Measurements from ENCODE around the gene DSC2. TPM values are rescaled to one million over a fixed set of nuclear protein-coding genes. Genes with fewer than 3 reads are reported as not detected.
"Not testable (repeated sequence)": the region's sequence is repeated elsewhere in the genome, so short reads cannot be mapped to it uniquely, and the experiment has no call there.

DSC2 gene
- not detected for total RNA-seq

GRCh38 chr18:31102025-31102684, at the start of gene DSC2:
Gene DSC2, minus strand, starts transcription at chr18:31102421. Its CDS starts 450 bp downstream, at chr18:31101971.
- H3K36me3 Mint-ChIP-seq = no peaks in the 10 kb centered on the region
- no peak within 1 kb of the TSS for H3K27ac Mint-ChIP-seq
- DNase-seq = no peak
- H3K9me3 Mint-ChIP-seq (ENCODE audit: low read depth) = peaks cover 4% of the 10 kb centered on the region
- no peaks in the 10 kb centered on the region for H3K4me1 Mint-ChIP-seq
- CTCF ChIA-PET = no interaction called here
- ATAC-seq = no peak
- H3K27me3 Mint-ChIP-seq = peaks cover 27% of the 10 kb centered on the region
- H3K4me3 Mint-ChIP-seq = no peak within 1 kb of the TSS

GRCh38 chr18:31149351-31149750, 47.1 kb upstream of the DSC2 start:
- Mint-ChIP-seq H3K27me3 (no peaks in the 10 kb centered on the region), H3K9me3 (ENCODE audit: low read depth) (peaks cover 11% of the 10 kb centered on the region), H3K36me3 (no peaks in the 10 kb centered on the region), H3K4me3 (no peak overlapping the region), H3K27ac (no peak overlapping the region), H3K4me1 (no peaks in the 10 kb centered on the region)
- DNase-seq (no peak), ATAC-seq (no peak)
- CTCF ChIA-PET = no interaction called here

- Mint-ChIP-seq H3K4me3 (no peak overlapping the region), H3K27me3 (no peaks in the 10 kb centered on the region), H3K27ac (no peak overlapping the region), H3K9me3 (ENCODE audit: low read depth) (peaks cover 11% of the 10 kb centered on the region), H3K4me1 (no peaks in the 10 kb centered on the region), H3K36me3 (no peaks in the 10 kb centered on the region)
- no peak for DNase-seq
- CTCF ChIA-PET = no interaction called here
- no peak for ATAC-seq
These were observed 46.4 kb upstream of the DSC2 start for GRCh38 chr18:31148600-31148999.

GRCh38 chr18:31146809-31147208, 44.6 kb upstream of the DSC2 start:
- CTCF ChIA-PET = no interaction called here
- no peak for ATAC-seq

GRCh38 chr18:31143025-31143424, 40.8 kb upstream of the DSC2 start:
- DNase-seq (no peak), ATAC-seq (no peak)
- Mint-ChIP-seq H3K9me3 (ENCODE audit: low read depth) (peaks cover 14% of the 10 kb centered on the region), H3K36me3 (no peaks in the 10 kb centered on the region), H3K27me3 (no peaks in the 10 kb centered on the region), H3K4me1 (no peaks in the 10 kb centered on the region), H3K27ac (no peak overlapping the region), H3K4me3 (no peak overlapping the region)
- CTCF ChIA-PET = no interaction called here

More at GRCh38 chr18:31146809-31147208, 44.6 kb upstream of the DSC2 start:
- Mint-ChIP-seq H3K36me3 (no peaks in the 10 kb centered on the region), H3K4me3 (no peak overlapping the region), H3K27ac (no peak overlapping the region), H3K27me3 (no peaks in the 10 kb centered on the region), H3K9me3 (ENCODE audit: low read depth) (peaks cover 14% of the 10 kb centered on the region), H3K4me1 (no peaks in the 10 kb centered on the region)
- DNase-seq = no peak

GRCh38 chr18:31138709-31139108, 36.5 kb upstream of the DSC2 start:
- H3K36me3 Mint-ChIP-seq = no peaks in the 10 kb centered on the region
- peaks cover 3% of the 10 kb centered on the region for H3K9me3 Mint-ChIP-seq (ENCODE audit: low read depth)
- no peak overlapping the region for H3K4me3 Mint-ChIP-seq
- H3K27me3 Mint-ChIP-seq = no peaks in the 10 kb centered on the region
- H3K4me1 Mint-ChIP-seq = no peaks in the 10 kb centered on the region
- no peak for ATAC-seq
- H3K27ac Mint-ChIP-seq = no peak overlapping the region
- CTCF ChIA-PET = no interaction called here
- DNase-seq = no peak

- no peaks in the 10 kb centered on the region for H3K9me3 Mint-ChIP-seq (ENCODE audit: low read depth)
- no peak for DNase-seq
- H3K36me3 Mint-ChIP-seq = no peaks in the 10 kb centered on the region
- H3K27ac Mint-ChIP-seq = no peak overlapping the region
- no peaks in the 10 kb centered on the region for H3K27me3 Mint-ChIP-seq
- ATAC-seq = no peak
- H3K4me3 Mint-ChIP-seq = no peak overlapping the region
- H3K4me1 Mint-ChIP-seq = no peaks in the 10 kb centered on the region
- CTCF ChIA-PET = no interaction called here
These were observed 32.8 kb upstream of the DSC2 start for GRCh38 chr18:31134988-31135529.

- no peaks in the 10 kb centered on the region for H3K9me3 Mint-ChIP-seq (ENCODE audit: low read depth)
- no peaks in the 10 kb centered on the region for H3K4me1 Mint-ChIP-seq
- no peaks in the 10 kb centered on the region for H3K27me3 Mint-ChIP-seq
- DNase-seq = no peak
- CTCF ChIA-PET = no interaction called here
- H3K27ac Mint-ChIP-seq = no peak overlapping the region
- ATAC-seq = no peak
- no peak overlapping the region for H3K4me3 Mint-ChIP-seq
- no peaks in the 10 kb centered on the region for H3K36me3 Mint-ChIP-seq
These were observed 27.3 kb upstream of the DSC2 start for GRCh38 chr18:31129398-31130115.

GRCh38 chr18:31125878-31126277, 23.7 kb upstream of the DSC2 start:
- no peak for DNase-seq
- Mint-ChIP-seq H3K27ac (no peak overlapping the region), H3K36me3 (no peaks in the 10 kb centered on the region), H3K27me3 (no peaks in the 10 kb centered on the region), H3K4me1 (no peaks in the 10 kb centered on the region), H3K9me3 (ENCODE audit: low read depth) (peaks cover 2% of the 10 kb centered on the region), H3K4me3 (no peak overlapping the region)
- CTCF ChIA-PET = no interaction called here
- no peak for ATAC-seq

GRCh38 chr18:31123125-31123524, 20.9 kb upstream of the DSC2 start:
- peaks cover 12% of the 10 kb centered on the region for H3K9me3 Mint-ChIP-seq (ENCODE audit: low read depth)
- DNase-seq, ATAC-seq, H3K4me3 Mint-ChIP-seq, H3K27ac Mint-ChIP-seq, CTCF ChIA-PET, H3K36me3 Mint-ChIP-seq, H3K27me3 Mint-ChIP-seq, H3K4me1 Mint-ChIP-seq: not testable (repeated sequence)

- H3K4me3 Mint-ChIP-seq = no peak overlapping the region
- H3K27ac Mint-ChIP-seq = no peak overlapping the region
- ATAC-seq = no peak
- no peaks in the 10 kb centered on the region for H3K27me3 Mint-ChIP-seq
- no peaks in the 10 kb centered on the region for H3K36me3 Mint-ChIP-seq
- H3K4me1 Mint-ChIP-seq = no peaks in the 10 kb centered on the region
- peaks cover 14% of the 10 kb centered on the region for H3K9me3 Mint-ChIP-seq (ENCODE audit: low read depth)
- no peak for DNase-seq
- CTCF ChIA-PET = no interaction called here
These were observed 18.4 kb upstream of the DSC2 start for GRCh38 chr18:31120594-31120993.

GRCh38 chr18:31116853-31117595, 14.8 kb upstream of the DSC2 start:
- CTCF ChIA-PET = no interaction called here
- H3K4me3 Mint-ChIP-seq = no peak overlapping the region
- peaks cover 12% of the 10 kb centered on the region for H3K9me3 Mint-ChIP-seq (ENCODE audit: low read depth)
- H3K4me1 Mint-ChIP-seq = no peaks in the 10 kb centered on the region
- no peaks in the 10 kb centered on the region for H3K27me3 Mint-ChIP-seq
- no peaks in the 10 kb centered on the region for H3K36me3 Mint-ChIP-seq
- no peak overlapping the region for H3K27ac Mint-ChIP-seq
- DNase-seq (no peak), ATAC-seq (no peak)

GRCh38 chr18:31112804-31113203, 10.6 kb upstream of the DSC2 start:
- H3K4me1 Mint-ChIP-seq = no peaks in the 10 kb centered on the region
- DNase-seq (no peak), ATAC-seq (no peak)
- peaks cover 9% of the 10 kb centered on the region for H3K9me3 Mint-ChIP-seq (ENCODE audit: low read depth)
- H3K4me3 Mint-ChIP-seq = no peak overlapping the region
- H3K27me3 Mint-ChIP-seq = no peaks in the 10 kb centered on the region
- no peak overlapping the region for H3K27ac Mint-ChIP-seq
- H3K36me3 Mint-ChIP-seq = no peaks in the 10 kb centered on the region
- CTCF ChIA-PET = no interaction called here

GRCh38 chr18:31105733-31106132, 3.5 kb upstream of the DSC2 start:
- H3K27me3 Mint-ChIP-seq = peaks cover 14% of the 10 kb centered on the region
- no peaks in the 10 kb centered on the region for H3K9me3 Mint-ChIP-seq (ENCODE audit: low read depth)
- CTCF ChIA-PET = no interaction called here
- no peaks in the 10 kb centered on the region for H3K36me3 Mint-ChIP-seq
- DNase-seq = no peak
- H3K27ac Mint-ChIP-seq = no peak overlapping the region
- no peaks in the 10 kb centered on the region for H3K4me1 Mint-ChIP-seq
- no peak for ATAC-seq
- no peak overlapping the region for H3K4me3 Mint-ChIP-seq

Measured in activated CD8-positive, alpha-beta memory T cell treated with anti-CD3 and anti-CD28 coated beads, Interleukin-2, amount 10 ng/mL, durations not matched to agents 7 days and 5 days (primary cell).